Activated CD4-positive, alpha-beta T cell treated with anti-CD3 and anti-CD28 coated beads, Interleukin-2, amount 50 U/mL, for 16 hours (primary cell): ENCODE measurements around the gene HINT1.
"Not testable (repeated sequence)": the region's sequence is repeated elsewhere in the genome, so short reads cannot be mapped to it uniquely, and the experiment has no call there.

ENCODE experiments used
- DNase-seq: peaks from one replicate; pipeline ENCODE4 v3.0.0-alpha.2; 2020

Gene HINT1

DNA sequence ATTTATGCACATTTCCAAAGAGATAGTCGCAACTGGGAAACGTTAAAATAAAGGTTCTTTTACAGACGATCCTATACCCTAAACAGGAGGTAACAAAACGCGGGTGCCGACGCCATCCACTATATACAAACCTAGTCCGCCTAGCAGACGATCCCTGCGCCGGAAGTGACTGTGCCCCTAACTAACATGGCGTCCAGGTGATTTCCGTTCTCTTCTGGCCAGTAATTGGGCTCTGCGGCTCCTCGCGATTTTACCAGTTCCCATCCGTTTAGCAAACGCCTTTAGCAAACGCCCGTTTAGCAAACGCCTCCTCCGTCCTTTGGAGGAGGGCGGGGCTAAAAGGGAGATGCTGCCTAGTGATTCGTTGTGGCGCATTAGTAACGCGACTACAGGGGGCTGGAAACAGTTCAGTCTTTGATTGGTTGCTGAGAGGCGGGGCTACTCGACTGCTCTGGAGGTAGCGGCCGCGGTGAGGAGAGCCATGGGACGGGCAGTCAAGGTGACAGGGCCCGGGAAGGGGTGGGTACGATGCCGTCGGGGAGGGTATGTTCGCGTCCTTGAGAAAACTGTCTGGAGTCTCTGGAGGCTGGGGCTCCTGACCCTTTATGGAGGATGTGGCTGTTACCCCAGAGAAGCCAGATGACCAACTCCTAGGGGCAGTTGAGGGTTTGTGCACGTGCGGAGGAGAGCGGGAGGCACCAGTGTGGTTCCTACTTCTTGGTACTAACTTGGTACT lies 5.7 kb upstream of the HINT1 start, which contains the start of gene LYRM7:
LYRM7 (plus strand) TSS at position 405 of the 736 bp plus-strand sequence; CDS start at position 482, 77 bp downstream.
- DNase-seq, result peak; percentile 99

DNA sequence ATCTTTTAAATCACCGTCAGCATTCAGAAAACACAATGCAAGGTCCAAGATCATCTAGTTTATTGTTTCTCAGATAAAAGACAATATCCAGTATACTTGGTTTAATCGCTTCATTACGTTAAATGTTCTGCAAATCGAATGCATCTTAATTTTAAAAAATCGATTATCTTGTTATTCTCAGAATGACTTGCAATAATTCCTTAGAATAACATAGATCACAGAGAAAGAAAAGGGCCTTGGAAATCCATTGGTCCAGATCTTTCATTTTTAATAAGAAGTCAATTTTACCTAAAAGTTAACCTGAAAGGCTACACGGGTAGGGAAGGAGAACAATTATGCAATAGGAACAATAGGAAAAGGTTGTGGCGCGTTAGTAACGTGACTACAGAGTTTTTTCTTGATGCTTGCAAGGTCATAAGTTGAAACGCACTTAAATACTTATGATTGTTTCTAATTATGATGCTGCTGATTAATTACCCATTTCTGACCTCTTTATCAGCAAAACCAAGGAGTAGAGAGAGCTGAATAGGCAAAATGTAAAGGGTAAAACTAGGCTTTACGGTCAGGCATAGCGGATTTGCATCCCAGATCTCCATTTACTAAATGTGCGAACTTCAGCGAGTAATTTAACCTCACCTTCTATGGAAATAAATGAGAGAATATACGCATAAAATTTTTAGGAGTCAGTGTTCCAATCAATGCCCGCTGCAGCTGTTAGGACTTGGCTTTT lies 4.9 kb upstream of the HINT1 start:
- DNase-seq, result no peak

DNA sequence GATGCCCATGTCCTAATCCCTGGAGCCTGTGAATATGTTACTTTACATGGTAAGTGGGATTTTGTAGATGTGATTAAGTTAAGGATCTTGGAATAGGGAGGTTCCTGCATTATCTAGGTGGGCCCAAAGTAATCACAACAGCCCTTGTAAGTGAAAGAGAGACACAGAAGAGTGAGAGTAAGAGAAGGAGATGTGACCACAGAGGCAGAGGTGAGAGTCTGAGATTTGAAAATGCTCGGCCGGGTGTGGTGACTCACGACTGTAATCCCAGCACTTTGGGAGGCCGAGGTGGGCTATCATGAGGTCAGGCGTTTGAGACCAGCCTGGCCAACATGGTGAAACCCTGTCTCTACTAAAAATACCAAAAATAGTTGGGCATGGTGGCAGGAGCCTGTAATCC lies 2.6 kb upstream of the HINT1 start:
- no peak for DNase-seq

DNA sequence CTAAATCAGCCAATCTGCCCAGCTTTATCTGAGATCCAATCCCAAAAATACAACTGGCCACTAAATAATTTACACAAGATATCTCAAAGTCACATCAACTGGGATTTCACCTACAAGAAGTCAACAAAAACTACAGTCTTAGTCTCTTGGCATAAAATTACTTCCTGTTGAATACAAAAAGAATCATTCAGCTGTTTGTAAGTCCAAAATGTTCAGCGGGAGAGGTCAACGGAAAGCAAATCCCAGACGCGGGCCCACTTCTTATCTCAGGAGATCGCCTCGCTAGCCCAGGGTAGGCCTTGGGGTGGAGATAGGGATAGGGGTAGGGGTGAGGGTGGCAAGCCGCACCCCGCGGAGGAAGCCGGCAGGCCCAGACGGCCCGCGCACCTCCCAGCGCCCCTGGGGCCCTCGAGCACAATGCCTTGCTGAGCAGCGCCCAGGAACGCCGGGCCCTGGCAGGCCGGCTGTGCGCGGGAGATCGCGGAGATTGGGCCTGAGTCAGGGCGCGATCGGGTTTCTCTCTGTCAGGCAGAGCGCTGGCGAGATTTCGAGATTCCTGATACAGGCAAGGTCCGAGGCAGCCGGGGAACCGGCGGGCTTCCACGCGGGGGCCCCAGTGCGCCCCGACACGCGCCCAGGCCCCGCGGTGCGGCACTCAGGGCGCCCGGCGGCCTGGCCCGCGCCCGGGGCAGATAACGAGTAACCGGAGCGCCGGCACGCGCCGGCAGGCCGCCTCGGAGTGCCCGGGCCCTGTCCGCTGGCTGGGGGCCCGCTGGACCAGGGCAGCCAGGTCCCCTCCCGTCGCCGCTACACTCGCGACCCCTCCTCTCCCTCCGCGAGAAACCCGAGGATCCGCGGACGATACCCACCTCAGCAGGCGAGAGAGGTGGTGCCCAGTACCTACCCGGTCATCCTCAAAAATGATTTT lies 601 bp downstream of the HINT1 start:
- DNase-seq, result peak; percentile 72

DNA sequence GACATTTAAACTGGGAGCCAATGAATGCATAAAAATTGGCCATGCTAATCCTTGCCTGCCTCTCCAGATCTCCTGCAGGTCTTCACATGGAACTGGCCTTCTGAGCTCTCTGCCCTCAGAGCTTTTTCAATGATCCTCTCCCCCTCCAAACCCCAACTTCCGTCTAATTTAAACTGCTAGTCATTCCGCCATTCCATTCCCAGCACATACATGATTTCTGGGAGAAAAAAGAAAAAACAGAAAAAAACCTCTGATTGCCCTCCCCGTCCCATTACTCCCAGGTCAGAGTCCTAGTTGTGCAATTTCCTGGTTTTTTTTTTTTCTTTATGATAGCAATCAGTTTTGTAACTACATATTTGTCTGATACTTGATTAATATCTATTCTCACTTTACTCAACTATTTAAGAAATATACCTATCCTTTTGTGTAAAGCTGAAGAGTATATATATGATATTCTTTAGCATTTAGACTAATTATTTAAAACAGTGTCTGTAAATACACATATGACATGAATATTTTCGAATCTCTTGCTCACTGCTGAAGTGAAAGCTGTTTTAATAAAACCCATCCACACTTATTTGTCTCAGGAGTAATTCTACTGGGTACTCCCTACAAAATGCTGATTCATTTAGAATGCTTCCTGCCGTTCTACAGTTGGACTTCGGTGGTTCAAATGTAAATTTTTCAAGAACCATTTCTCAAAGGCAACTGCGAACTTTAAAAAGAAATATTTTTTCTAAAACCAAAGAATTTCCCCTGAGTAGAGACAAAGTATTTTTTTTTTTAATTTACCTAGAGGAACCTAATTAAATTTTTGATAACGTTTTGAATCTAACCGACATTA lies 1.6 kb downstream of the HINT1 start:
- DNase-seq, result peak; percentile 47

DNA sequence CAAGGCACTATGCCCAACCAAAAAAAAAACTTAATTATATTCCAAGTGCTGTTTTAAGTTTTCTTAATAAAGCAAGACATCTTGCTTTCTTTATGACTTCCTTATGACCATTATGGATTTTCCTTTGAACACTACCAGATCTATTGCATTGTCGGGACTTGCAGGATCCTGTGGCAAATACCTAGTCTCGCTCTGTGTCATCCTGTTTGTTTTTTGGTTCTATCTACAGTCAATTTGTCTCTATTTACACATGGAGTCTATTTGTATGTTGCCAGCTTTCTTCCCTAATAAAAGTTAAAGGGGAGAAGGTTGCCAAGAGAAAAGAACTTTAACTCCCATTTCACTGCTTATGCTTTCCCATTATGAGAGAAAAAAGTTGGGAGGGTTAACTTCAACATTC lies 4.9 kb downstream of the HINT1 start:
- DNase-seq, result no peak

DNA sequence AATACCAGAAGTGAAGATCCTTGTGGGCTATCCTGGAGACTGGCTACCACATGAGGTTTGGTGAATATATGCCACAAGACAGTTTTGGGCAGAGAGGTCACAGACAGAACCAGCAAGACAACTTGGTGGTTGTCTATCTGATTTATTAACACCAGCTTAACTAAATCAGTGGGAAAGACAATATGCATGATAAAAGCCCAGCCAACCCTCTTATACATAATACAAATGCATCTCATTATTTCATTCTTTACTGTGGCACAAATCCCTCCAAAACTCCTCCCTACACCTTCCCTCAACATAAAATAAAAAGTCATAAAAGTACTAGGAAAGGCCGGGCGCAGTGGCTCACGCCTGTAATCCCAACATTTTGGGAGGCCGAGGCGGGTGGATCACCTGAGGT lies 8.1 kb downstream of the HINT1 start:
- DNase-seq, result no peak

DNA sequence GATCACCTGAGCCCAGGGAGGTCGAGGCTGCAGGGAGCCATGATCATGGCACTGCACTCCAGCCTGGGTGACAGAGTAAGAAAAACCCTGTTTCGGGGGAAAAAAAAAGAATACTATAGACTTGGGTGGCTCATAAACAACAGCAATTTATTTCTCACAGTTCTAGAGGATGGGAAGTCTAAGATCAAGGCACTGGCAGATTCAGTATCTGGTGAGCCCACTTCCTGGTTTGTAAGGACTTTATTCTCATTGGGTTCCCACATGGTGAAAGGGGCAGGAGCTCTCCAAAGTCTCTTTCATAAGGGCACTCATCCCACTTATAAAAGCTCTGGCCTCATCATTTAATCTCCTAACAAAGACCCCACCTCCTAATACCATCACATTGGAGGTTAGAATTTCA lies 8.7 kb downstream of the HINT1 start:
- DNase-seq, result no peak

DNA sequence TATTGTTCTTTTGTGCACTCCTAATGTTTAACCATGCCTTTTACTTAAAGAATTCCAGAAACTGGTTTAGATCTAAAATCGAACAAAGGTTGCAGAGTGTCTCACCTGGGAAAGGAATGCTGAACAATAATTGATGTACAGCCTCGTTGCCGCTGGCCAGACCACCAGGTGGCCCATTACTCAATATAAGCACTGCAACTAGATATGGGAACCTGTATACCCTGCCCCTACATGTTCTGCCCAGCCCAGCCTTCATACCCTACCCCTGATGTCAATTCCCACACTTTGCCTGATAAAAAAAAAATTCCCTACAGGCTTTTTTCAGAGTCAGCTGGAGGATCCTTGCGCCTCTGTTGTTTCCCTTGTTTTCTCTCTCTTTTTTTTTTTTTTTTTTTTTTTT lies 13.8 kb downstream of the HINT1 start:
- DNase-seq, result no peak

DNA sequence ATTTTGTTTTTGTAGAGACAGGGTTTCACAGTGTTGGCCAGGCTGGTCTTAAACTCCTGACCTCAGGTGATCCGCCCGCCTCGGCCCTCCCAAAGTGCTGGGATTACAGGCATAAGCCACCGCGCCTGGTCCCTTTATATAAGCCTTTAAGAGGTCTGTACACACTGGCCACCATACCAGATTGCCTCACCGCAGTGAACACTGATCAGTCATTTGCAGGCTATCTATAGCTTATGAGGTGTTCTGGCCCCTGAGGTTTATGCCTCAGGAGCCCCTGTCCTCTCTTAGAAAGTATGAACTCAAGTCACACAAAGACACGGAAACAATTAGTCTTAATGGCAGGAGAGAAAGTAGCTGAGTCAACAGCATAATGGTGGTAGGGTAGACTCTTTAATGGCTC lies 14.6 kb downstream of the HINT1 start:
- no peak for DNase-seq

DNA sequence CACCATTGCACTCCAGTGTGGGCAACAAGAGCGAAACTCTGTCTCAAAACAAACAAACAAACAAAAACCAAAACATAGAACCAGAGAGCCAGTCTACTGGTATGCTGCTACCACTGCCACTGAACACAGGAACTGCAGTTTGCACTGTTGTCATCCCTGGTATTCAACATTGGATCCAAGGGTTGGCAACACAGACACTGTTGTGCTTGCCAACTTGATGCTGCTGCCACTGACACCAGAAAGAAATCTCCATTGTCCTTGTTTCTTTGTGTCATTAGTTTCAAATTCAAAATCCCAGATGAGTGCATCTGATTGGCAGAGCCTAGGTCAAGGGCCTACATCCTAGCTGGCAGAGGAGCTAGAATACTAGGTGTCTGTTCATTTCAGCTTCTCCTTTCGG lies 16.2 kb downstream of the HINT1 start:
- no peak for DNase-seq

DNA sequence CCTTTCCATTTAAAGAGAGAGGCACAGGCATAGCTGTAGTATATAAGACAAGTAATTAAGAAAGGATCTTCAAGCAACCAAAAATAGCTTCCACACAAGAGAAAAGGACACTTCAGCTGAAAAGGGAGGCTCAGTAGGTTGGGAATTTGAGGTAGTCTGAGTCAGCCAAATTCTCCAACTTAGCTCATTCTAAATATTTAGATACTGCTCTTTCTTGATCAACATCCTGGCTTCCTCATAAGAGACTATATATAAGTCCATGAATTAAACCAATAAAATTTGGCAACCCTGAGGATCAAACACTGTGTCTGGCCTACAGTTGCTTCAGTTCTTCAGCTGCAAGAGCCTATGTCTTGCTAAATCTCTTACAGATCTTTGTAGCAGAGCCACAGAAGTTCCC lies 17.8 kb downstream of the HINT1 start:
- DNase-seq, result no peak

DNA sequence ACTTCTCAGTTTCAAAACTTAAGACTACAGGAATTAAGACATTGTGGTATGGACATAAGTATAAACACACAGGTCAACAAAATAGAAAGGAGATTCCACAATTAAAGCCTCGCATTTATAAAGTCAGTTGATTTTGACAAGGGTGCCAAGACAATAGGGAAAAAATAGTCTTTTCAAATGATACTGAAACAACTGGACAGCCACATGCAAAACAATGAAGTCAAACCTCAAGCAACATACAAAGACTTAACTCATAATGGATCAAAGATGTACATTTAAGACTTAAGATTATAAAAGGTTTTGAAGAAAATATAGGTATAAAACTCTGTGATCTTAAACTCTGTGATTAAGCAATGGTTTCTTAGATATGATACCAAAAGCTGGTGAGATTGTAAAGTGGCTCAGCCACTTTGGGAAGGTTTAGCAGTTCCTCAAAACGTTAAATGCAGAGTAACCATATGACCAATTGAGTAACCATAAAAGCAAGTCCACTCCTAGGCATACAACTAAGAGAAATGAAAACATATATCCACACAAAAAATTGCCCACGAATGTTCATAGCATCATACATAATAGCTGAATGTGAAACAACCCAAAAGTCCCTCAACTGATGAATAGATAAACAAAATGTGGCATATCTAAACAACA lies 22.0 kb downstream of the HINT1 start:
- no peak for DNase-seq

DNA sequence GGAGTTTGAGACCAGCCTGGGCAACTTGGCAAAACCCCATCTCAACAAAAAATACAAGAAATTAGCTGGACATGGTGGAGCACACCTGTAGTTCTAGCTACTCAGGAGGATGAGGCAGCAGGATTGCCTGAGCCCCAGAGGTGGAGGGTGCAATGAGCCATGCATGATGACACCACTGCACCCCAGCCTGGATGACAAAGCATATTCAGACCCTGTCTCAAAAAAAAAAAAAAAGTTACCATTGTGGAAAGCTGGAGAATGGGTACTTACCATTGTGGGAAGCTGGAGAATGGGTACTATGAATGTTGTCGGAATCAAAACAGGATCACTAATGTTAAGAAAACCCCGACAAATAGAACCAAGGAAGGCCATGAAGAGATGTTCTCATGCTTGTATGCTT lies 25.7 kb downstream of the HINT1 start:
- no peak for DNase-seq

DNA sequence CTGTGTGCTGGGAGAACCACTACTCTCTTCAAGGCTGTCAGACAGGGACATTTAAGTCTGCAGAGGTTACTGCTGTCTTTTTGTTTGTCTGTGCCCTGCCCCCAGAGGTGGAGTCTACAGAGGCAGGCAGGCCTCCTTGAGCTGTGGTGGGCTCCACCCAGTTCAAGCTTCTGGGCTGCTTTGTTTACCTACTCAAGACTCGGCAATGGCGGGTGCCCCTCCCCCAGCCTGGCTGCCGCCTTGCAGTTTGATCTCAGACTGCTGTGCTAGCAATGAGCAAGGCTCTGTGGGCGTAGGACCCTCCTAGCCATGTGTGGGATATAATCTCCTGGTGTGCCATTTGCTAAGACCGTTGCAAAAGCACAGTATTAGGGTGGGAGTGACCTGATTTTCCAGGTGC lies 26.6 kb downstream of the HINT1 start:
- not testable (repeated sequence) for DNase-seq

DNA sequence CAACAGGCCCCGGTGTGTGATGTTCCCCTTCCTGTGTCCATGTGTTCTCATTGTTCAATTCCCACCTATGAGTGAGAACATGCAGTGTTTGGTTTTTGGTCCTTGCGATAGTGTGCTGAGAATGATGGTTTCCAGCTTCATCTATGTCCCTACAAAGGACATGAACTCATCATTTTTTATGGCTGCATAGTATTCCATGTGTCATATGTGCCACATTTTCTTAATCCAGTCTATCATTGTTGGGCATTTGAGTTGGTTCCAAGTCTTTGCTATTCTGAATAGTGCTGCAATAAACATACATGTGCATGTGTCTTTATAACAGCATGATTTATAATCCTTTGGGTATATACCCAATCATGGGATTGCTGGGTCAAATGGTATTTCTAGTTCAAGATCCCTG lies 32.0 kb downstream of the HINT1 start:
- not testable (repeated sequence) for DNase-seq

DNA sequence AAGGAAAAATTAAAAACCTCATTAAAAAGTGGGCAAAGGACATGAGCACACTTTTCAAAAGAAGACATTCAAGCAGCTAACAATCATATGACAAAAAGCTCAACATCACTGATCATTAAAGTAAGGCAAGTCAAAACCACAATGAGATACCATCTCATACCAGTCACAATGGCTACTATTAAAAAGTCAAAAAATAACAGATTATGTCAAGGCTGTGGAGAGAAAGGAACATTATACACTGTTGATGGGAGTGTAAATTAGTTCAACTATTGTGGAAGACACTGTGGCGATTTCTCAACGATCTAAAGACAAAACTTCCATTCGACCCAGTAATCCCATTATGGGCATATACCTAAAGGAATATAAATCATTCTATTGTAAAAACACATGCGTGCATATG lies 35.8 kb downstream of the HINT1 start:
- DNase-seq, result no peak

DNA sequence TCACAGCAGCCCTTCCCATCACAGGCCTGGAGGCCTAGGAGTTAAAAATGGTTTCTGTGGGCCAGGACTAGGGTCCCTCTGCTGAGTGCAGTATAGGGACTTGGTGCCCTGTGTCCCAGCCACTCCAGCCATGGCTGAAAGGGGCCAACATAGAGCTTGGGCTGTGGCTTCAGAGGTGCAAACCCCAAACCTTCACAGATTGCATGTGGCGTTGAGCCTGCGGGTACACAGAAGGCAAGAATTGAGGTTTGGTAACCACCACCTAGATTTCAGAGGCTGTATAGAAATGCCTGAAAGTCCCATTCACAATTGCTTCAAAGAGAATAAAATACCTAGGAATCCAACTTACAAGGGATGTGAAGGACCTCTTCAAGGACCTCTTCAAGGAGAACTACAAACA lies 37.8 kb downstream of the HINT1 start:
- DNase-seq, result not testable (repeated sequence)

DNA sequence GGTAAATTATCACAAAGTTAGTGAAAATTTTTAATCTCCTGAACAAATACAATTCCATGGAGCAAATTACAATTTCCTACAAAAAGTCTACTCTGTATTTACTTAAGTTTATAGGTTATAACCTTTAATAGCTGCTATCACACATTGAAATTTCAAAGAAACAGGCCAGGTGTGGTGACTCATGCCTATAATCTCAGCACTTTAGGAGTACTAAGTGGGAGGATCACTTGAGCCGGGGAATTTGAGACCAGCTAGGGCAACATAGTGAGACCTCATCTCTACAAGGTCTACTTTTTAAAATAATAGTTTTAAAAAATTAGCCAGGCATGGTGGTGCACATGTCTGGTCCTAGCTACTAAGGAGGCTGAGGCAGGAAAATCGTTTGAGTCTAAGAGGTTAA lies 50.3 kb downstream of the HINT1 start:
- DNase-seq, result no peak

DNA sequence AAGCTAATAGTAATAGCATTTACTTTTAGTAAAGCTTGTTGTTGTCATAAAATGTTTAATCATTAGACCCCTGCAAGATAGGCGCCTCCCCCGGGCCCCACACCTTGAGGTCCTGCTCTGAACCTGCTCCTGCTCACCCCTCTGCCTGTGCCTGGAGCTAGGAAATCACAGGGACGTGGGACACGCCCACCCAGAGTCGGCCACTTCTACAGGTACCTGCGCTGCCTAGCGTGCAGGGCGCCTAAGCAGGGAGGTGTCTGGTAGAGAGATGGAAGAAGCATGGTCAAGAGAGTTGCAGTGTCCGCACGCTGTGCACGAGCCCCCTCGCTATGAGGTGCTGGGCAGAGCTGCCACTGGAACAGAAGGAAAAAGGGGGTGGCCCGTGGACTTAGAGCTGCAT lies 52.6 kb downstream of the HINT1 start:
- DNase-seq, result no peak

DNA sequence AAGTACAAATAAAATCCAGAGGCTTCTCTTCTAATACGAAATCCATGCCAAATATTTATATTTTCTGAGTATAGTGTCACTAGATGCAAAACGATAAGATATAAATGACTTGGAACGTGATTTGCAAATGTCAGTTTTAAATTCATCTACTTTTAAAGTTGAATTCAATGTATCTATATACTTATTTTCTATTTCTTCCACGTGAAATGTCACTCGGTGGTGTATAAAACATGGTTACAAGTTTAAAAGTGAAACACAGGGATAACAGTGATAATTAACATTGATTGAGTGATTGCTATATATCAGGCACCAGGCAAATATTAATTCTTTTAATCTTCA lies 54.8 kb downstream of the HINT1 start:
- DNase-seq, result no peak
